Measurements from ENCODE around the gene POF1B. TPM values are rescaled to one million over a fixed set of nuclear protein-coding genes. Genes with fewer than 3 reads are reported as not detected.

The POF1B gene
- 18.7 TPM for total RNA-seq

DNA sequence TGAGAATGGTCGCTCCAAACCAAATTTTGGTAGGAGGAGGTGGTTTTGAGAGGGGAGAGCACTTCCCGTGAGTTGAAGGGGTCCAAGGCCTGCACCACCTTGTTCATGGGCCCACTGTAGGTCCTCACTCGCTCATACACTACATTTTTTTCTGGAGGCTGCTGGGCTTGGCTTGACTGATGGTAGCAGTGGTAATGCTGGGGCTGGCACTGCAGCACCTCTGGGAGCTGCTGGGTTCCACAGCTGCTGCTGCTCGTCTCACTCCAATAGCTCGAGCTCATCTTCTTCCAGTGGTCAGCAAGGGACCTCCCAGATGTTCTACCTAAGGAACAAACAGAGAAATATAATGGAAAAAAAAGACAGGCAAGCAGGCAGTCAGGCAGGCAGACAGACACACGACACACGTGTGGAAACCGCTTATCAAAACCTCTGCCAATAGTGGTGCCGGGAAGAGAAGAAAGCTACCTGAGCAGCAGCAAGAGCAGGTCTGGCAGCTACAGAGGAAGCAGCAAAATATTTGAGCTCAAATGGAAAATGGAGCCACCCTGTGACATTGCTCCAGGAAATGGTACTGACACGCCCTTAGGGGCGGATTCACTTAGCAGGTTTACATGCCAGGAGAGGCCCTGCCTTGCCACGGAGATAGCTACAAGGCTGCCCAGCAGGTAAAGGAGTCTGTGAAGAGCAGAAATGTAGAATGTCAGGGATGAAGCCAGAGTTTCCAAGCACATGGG is at the start of gene POF1B:
Gene POF1B (minus strand): TSS at position 492 of the 734 bp plus-strand sequence. CDS start 211 bp downstream, at position 281.
- H3K9me3 ChIP-seq = no peaks in the 10 kb centered on the region
- TF ChIP-seq POLR2AphosphoS5 (IDR thresholded peaks at IDR 0.05; ENCODE audit: insufficient read depth in 1 of 2, low read depth in 1 of 2) (no peak), POLR2A (IDR thresholded peaks at IDR 0.05) (no peak), CTCF (IDR thresholded peaks at IDR 0.05) (no peak)
- H3K4me1 ChIP-seq = no peaks in the 10 kb centered on the region
- no peak for DNase-seq (ENCODE audit: extremely low spot score in 2 of 2)
- intact Hi-C loops (cut with DNase I) = no loop called here
- no peaks in the 10 kb centered on the region for H3K27me3 ChIP-seq
- no peaks in the 10 kb centered on the region for H3K36me3 ChIP-seq
- peak within 1 kb of the TSS in 1 of 2 donors; percentile 24 for H3K4me3 ChIP-seq
- H3K27ac ChIP-seq = no peak within 1 kb of the TSS

GRCh38 chrX:85429066-85429465 is 49.6 kb upstream of the POF1B start:
- H3K27ac ChIP-seq = no peak overlapping the region
- no peak overlapping the region for H3K4me3 ChIP-seq
- intact Hi-C loops (cut with DNase I) = no loop called here
- H3K27me3 ChIP-seq = no peaks in the 10 kb centered on the region
- H3K36me3 ChIP-seq = no peaks in the 10 kb centered on the region
- no peak for DNase-seq (ENCODE audit: extremely low spot score in 2 of 2)
- TF ChIP-seq CTCF (IDR thresholded peaks at IDR 0.05) = no peak
- no peak for TF ChIP-seq POLR2AphosphoS5 (IDR thresholded peaks at IDR 0.05; ENCODE audit: insufficient read depth in 1 of 2, low read depth in 1 of 2)
- no peak for TF ChIP-seq POLR2A (IDR thresholded peaks at IDR 0.05)
- H3K9me3 ChIP-seq = no peaks in the 10 kb centered on the region
- H3K4me1 ChIP-seq = no peaks in the 10 kb centered on the region

DNA sequence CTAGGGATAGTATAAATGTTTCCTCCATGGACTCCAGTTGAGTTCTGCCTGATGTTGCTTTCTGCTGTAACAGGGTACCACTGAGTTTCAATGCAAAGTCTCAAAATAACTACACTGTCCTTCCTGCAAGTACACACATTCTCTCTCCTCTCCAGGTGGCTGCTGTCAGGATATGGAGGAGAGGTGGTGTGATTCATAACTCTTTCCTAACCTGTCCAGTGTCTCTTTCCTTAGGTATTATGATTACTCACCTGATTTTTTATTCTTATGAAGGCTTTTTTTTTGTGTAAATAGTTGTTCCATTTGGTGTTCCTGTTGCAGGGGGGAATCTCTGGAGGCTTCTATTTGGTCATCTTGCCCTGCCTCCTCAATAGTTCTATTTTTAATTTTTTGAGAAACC is 39.8 kb upstream of the POF1B start:
- Histone ChIP-seq H3K9me3 (no peaks in the 10 kb centered on the region), H3K27ac (no peak overlapping the region), H3K4me3 (no peak overlapping the region), H3K4me1 (no peaks in the 10 kb centered on the region), H3K27me3 (no peaks in the 10 kb centered on the region), H3K36me3 (no peaks in the 10 kb centered on the region)
- intact Hi-C loops (cut with DNase I) = no loop called here
- TF ChIP-seq POLR2AphosphoS5 (IDR thresholded peaks at IDR 0.05; ENCODE audit: insufficient read depth in 1 of 2, low read depth in 1 of 2) (no peak), POLR2A (IDR thresholded peaks at IDR 0.05) (no peak), CTCF (IDR thresholded peaks at IDR 0.05) (no peak)
- no peak for DNase-seq (ENCODE audit: extremely low spot score in 2 of 2)

- Histone ChIP-seq H3K9me3 (no peaks in the 10 kb centered on the region), H3K4me3 (no peak overlapping the region), H3K27ac (no peak overlapping the region), H3K36me3 (no peaks in the 10 kb centered on the region), H3K4me1 (no peaks in the 10 kb centered on the region), H3K27me3 (no peaks in the 10 kb centered on the region)
- intact Hi-C loops (cut with DNase I) = no loop called here
- TF ChIP-seq POLR2AphosphoS5 (IDR thresholded peaks at IDR 0.05; ENCODE audit: insufficient read depth in 1 of 2, low read depth in 1 of 2) = no peak
- no peak for TF ChIP-seq POLR2A (IDR thresholded peaks at IDR 0.05)
- TF ChIP-seq CTCF (IDR thresholded peaks at IDR 0.05) = no peak
- DNase-seq (ENCODE audit: extremely low spot score in 2 of 2) = no peak
Measured at GRCh38 chrX:85391878-85392238, 12.4 kb upstream of the POF1B start.

- Histone ChIP-seq H3K9me3 (no peaks in the 10 kb centered on the region), H3K4me1 (no peaks in the 10 kb centered on the region), H3K4me3 (no peak overlapping the region), H3K36me3 (no peaks in the 10 kb centered on the region), H3K27me3 (no peaks in the 10 kb centered on the region), H3K27ac (no peak overlapping the region)
- TF ChIP-seq POLR2AphosphoS5 (IDR thresholded peaks at IDR 0.05; ENCODE audit: insufficient read depth in 1 of 2, low read depth in 1 of 2) (no peak), POLR2A (IDR thresholded peaks at IDR 0.05) (no peak), CTCF (IDR thresholded peaks at IDR 0.05) (no peak)
- intact Hi-C loops (cut with DNase I) = no loop called here
- no peak for DNase-seq (ENCODE audit: extremely low spot score in 2 of 2)
Measured at GRCh38 chrX:85391185-85391877, 11.9 kb upstream of the POF1B start.
